GM12878 (cell line): ENCODE measurements around the gene NGF. TPM values are rescaled to one million over a fixed set of nuclear protein-coding genes. Genes with fewer than 3 reads are reported as not detected.
"Not testable (repeated sequence)": the region's sequence is repeated elsewhere in the genome, so short reads cannot be mapped to it uniquely, and the experiment has no call there.

Source experiments
- ATAC-seq: fragments of 200-7000 bp; cut with Tn5 transposase; 3 replicates; pipeline ENCODE4 v1.9.1; 2020; ENCODE audit warnings: mild to moderate bottlenecking, moderate library complexity
- BruUV-seq: library from RNA; stranded (reverse); fragments of 400-500 nt; replicated peaks from 2 replicates; lab custom pipeline; 2021; lab: Mats Ljungman, UMichigan
- CTCF ChIA-PET: fragments of 300-600 bp; sonication (Branson Sonifier 250); formaldehyde crosslinking; extraction: SDS; loops from one replicate; lab custom pipeline; 2021; ENCODE audit warnings: inconsistent platforms; lab: Yijun Ruan, JAX
- POLR2A ChIA-PET: fragments of 350-600 bp; formaldehyde crosslinking; extraction: SDS; loops from one replicate; lab custom pipeline; 2021; ENCODE audit warnings: inconsistent platforms; lab: Charles Lee
- RAD21 ChIA-PET: fragments of 300-600 bp; sonication (Branson Sonifier 250); formaldehyde crosslinking; loops from one replicate; lab custom pipeline; 2023; ENCODE audit warnings: antibody characterized with exemption; ENCODE audit not compliant: unreplicated experiment; lab: Charles Lee
- SMC1A ChIA-PET: fragments of 300-600 bp; sonication (Branson Sonifier 250); formaldehyde crosslinking; loops from one replicate; lab custom pipeline; 2023; ENCODE audit not compliant: unreplicated experiment, uncharacterized antibody; lab: Charles Lee
- DNase-seq: peaks from one replicate; pipeline ENCODE4 v3.0.0-alpha.2; 2011; ENCODE audit warnings: low read depth, low spot score
- FAIRE-seq: peaks from 3 replicates; lab custom pipeline; 2011; peaks lifted over from hg19 to GRCh38; lab: Jason Lieb, UNC
- H2AFZ ChIP-seq: 2 replicates; pipeline ENCODE4 v1.6.0; 2011; ENCODE audit warnings: low read depth, low read length, control low read depth; ENCODE audit not compliant: control insufficient read depth
- H3K27ac ChIP-seq: 2 replicates; pipeline ENCODE4 v1.5.1; 2011; ENCODE audit warnings: control low read depth; ENCODE audit not compliant: control insufficient read depth, insufficient read depth
- H3K27me3 ChIP-seq, 2 experiments: replicated peaks in 1 of 2; 2 replicates each; pipeline versions ENCODE4 v1.6.0 to v1.6.1; 2011; ENCODE audit warnings: low read length in 1 of 2; ENCODE audit not compliant: control insufficient read depth in 2 of 2, insufficient read depth in 2 of 2
- H3K36me3 ChIP-seq, 2 experiments: 2 replicates each; pipeline ENCODE4 v1.5.1; 2011; ENCODE audit warnings: low read length in 1 of 2; ENCODE audit not compliant: control insufficient read depth in 2 of 2, insufficient read depth in 2 of 2
- H3K4me1 ChIP-seq: 2 replicates; pipeline ENCODE4 v1.6.1; 2011; ENCODE audit warnings: mild to moderate bottlenecking, low read length, moderate library complexity, mixed read lengths; ENCODE audit not compliant: control insufficient read depth, insufficient read depth
- H3K4me2 ChIP-seq: 2 replicates; pipeline ENCODE4 v1.6.0; 2011; ENCODE audit warnings: control low read depth; ENCODE audit not compliant: control insufficient read depth, insufficient read depth
- H3K4me3 ChIP-seq: fragments of 200-600 bp; sonication (generic); 2 replicates; pipeline ENCODE4 v1.5.1; 2016
- H3K79me2 ChIP-seq: 2 replicates; pipeline ENCODE4 v1.6.0; 2011; ENCODE audit warnings: low read length; ENCODE audit not compliant: control insufficient read depth, insufficient read depth
- H3K9ac ChIP-seq: 2 replicates; pipeline ENCODE4 v1.8.0; 2011; ENCODE audit warnings: low read length, control low read depth, mixed read lengths; ENCODE audit not compliant: control insufficient read depth, insufficient read depth
- H3K9me3 ChIP-seq: replicated peaks from 3 replicates; pipeline ENCODE4 v1.5.1; 2011; ENCODE audit warnings: mild to moderate bottlenecking, low read length; ENCODE audit not compliant: control insufficient read depth, insufficient read depth
- H4K20me1 ChIP-seq: 2 replicates; pipeline ENCODE4 v1.6.0; 2011; ENCODE audit not compliant: control insufficient read depth, insufficient read depth
- BACH1 ChIP-seq: fragments of 450-650 bp; IDR thresholded peaks from 2 replicates; pipeline ENCODE4 v1.6.1; 2017; ENCODE audit warnings: mild to moderate bottlenecking, borderline replicate concordance
- CHD1 ChIP-seq: IDR thresholded peaks from 2 replicates; pipeline ENCODE4 v1.6.1; 2012; ENCODE audit warnings: low read depth, low read length, improper control_type of control experiment
- HCFC1 ChIP-seq: fragments of 150-350 bp; IDR thresholded peaks from 2 replicates; pipeline ENCODE4 v1.6.1; 2014; ENCODE audit warnings: low read length
- NR2F1 ChIP-seq: fragments of 450-650 bp; conservative IDR thresholded peaks from 2 replicates; pipeline ENCODE4 v1.6.1; 2017; ENCODE audit warnings: mild to moderate bottlenecking
- POLR2A ChIP-seq: IDR thresholded peaks from 2 replicates; pipeline ENCODE4 v1.6.1; 2011; ENCODE audit warnings: low read depth, mild to moderate bottlenecking, low read length
- ZBTB11 ChIP-seq: fragments of 450-650 bp; formaldehyde crosslinking; IDR thresholded peaks from 2 replicates; pipeline ENCODE4 v1.5.0; 2022; ENCODE audit warnings: mild to moderate bottlenecking, missing genetic modification characterization
- WGBS: methylation state at CpG from one replicate; pipeline ENCODE4 v1.1.6; 2016; ENCODE audit warnings: low lambda C conversion rate; ENCODE audit not compliant: insufficient replicate concordance, insufficient coverage; ENCODE audit errors: missing lambda C conversion rate; 5-methylcytosine and 5-hydroxymethylcytosine counted together
- in situ Hi-C: fragments of 300-500 bp; cut with MboI; formaldehyde crosslinking; loops from 9 replicates; pipeline ENCODE4 v1.14.3; 2018; ENCODE audit warnings: mixed read lengths
- intact Hi-C: fragments of 100-400 bp; cut with micrococcal nuclease; formaldehyde crosslinking; loops from one replicate; pipeline ENCODE4 v1.14.2; 2022; ENCODE audit not compliant: unreplicated experiment
- polyA plus RNA-seq, 11 experiments: library from polyadenylated mRNA; depleted of rRNA in 4 of 11; unstranded in 6 of 11; stranded (reverse) in 5 of 11; fragments of >200 nt; fragmentation: Nextera tagmentation in 4 of 11; fragmentation: Illumina TruSeq in 1 of 11; extraction: Ambion mirVana in 4 of 11; extraction: Trizol in 1 of 11; gene quantifications; 1 replicate in 1 of 11; 2 replicates in 10 of 11; pipeline versions ENCODE4 v1.2.1 to v1.2.3, GENCODE V29; 2011 to 2016; ENCODE audit warnings: inconsistent platforms in 2 of 11, missing spikeins in 2 of 11, low read depth in 1 of 11
- total RNA-seq, 4 experiments: library from RNA; depleted of rRNA in 3 of 4; stranded (reverse); fragments of >200 nt in 3 of 4; fragmentation: Illumina TruSeq in 1 of 4; extraction: Trizol in 1 of 4; gene quantifications; 2 replicates each; pipeline versions ENCODE4 v1.2.1 to v1.2.3, GENCODE V29; 2013 to 2021

The NGF gene
- total and polyA plus RNA-seq, 10 of the 15 experiments (the other 5 are each of a cell fraction or from before 2014, with no cell fraction given) = not detected

DNA sequence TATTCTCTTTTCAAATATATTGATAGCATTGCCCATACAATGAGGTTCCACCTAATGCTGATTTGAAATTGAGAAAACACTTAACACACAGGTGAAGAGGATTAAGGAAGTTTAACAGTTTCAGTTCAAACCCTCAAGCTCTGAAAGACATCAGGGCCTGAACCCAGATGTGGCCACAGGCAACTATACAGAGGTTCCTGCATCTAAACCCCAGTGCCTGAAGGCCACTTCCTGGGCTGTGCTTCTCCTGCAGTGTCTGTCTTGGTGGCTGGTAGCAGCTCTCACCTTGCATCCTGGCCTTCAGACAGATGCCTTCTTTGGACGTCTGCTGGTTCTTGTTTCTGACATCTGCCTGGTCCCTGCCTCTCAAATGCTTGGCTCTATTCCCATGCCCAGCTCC is 25.1 kb upstream of the NGF start:
- in situ Hi-C loops = no loop called here
- Histone ChIP-seq H3K27me3 (no peaks in the 10 kb centered on the region), H3K9me3 (no peaks in the 10 kb centered on the region), H3K9ac (no peak overlapping the region), H3K4me1 (no peaks in the 10 kb centered on the region), H3K4me3 (no peak overlapping the region), H3K79me2 (no peaks in the 10 kb centered on the region), H3K4me2 (no peak overlapping the region), H3K27ac (no peak overlapping the region), H3K36me3 (no peaks in the 10 kb centered on the region), H4K20me1 (no peaks in the 10 kb centered on the region), H2AFZ (no peak overlapping the region)
- ChIA-PET RAD21 (no interaction called here), POLR2A (no interaction called here), CTCF (no interaction called here), SMC1A (no interaction called here)
- intact Hi-C loops = no loop called here
- 38% methylated on average over 1 of the region's 1 CpG for WGBS
- BruUV-seq = no TSS peak
- DNase-seq = no peak
- TF ChIP-seq HCFC1 = no peak
- TF ChIP-seq BACH1 = no peak
- TF ChIP-seq ZBTB11 (CRISPR knock-in tag) = no peak
- TF ChIP-seq CHD1 = no peak
- no peak for TF ChIP-seq POLR2A
- no peak for TF ChIP-seq NR2F1
- FAIRE-seq = no peak
- no peak for ATAC-seq

- BruUV-seq, H3K27me3 ChIP-seq, H3K9me3 ChIP-seq, H3K4me2 ChIP-seq, CTCF ChIA-PET, POLR2A ChIA-PET, H3K36me3 ChIP-seq, intact Hi-C loops, ATAC-seq, FAIRE-seq, RAD21 ChIA-PET, DNase-seq, H4K20me1 ChIP-seq, H3K4me3 ChIP-seq, H2AFZ ChIP-seq, H3K27ac ChIP-seq, H3K4me1 ChIP-seq, H3K9ac ChIP-seq, H3K79me2 ChIP-seq, in situ Hi-C loops, SMC1A ChIA-PET: not testable (repeated sequence)
- WGBS = 64% methylated on average over 20 of the region's 26 CpGs
Measured at GRCh38 chr1:115360505-115361129, 22.6 kb upstream of the NGF start.

GRCh38 chr1:115359787-115360452 is 21.9 kb upstream of the NGF start:
- H3K27ac ChIP-seq, POLR2A ChIA-PET, H3K36me3 ChIP-seq, H2AFZ ChIP-seq, H3K4me3 ChIP-seq, H3K9me3 ChIP-seq, H3K79me2 ChIP-seq, BruUV-seq, in situ Hi-C loops, H3K9ac ChIP-seq, FAIRE-seq, DNase-seq, H3K4me2 ChIP-seq, RAD21 ChIA-PET, H4K20me1 ChIP-seq, H3K27me3 ChIP-seq, ATAC-seq, intact Hi-C loops, CTCF ChIA-PET, SMC1A ChIA-PET, H3K4me1 ChIP-seq: not testable (repeated sequence)
- 70% methylated on average over 24 of the region's 31 CpGs for WGBS
